Aorta (tissue), 5 donors: ENCODE results near the gene SHPK. TPM values are rescaled to one million over a fixed set of nuclear protein-coding genes. Genes with fewer than 3 reads are reported as not detected.
A peak's percentile ranks its signal among the peaks of the same experiment; 100 is the strongest.

Source experiments
- ATAC-seq: fragments of 200-7000 bp; cut with Tn5 transposase; one replicate; pipeline ENCODE4 v1.9.1; 2022; ENCODE audit warnings: moderate library complexity; ENCODE audit not compliant: low FRiP score
- DNase-seq, 2 donors: peaks; one replicate each; pipeline ENCODE4 v3.0.0-alpha.2; 2020
- H3K27ac ChIP-seq, 2 donors: one replicate each; pipeline ENCODE4 v1.5.1; 2013; ENCODE audit warnings: low read length in 2 of 2, mild to moderate bottlenecking in 2 of 2, moderate library complexity in 2 of 2, control low read depth in 1 of 2, inconsistent platforms in 1 of 2, low read depth in 1 of 2
- H3K27me3 ChIP-seq, 2 donors: one replicate each; pipeline ENCODE4 v1.6.1; 2013; ENCODE audit warnings: control low read depth in 1 of 2, low read length in 1 of 2, mild to moderate bottlenecking in 1 of 2, moderate library complexity in 1 of 2; ENCODE audit not compliant: insufficient read depth in 2 of 2, control insufficient read depth in 1 of 2
- H3K36me3 ChIP-seq, 2 donors: one replicate each; pipeline ENCODE4 v1.6.1; 2013; ENCODE audit warnings: control low read depth in 1 of 2, low read length in 1 of 2, mild to moderate bottlenecking in 1 of 2; ENCODE audit not compliant: insufficient read depth in 2 of 2, control insufficient read depth in 1 of 2
- H3K4me1 ChIP-seq, 2 donors: one replicate each; pipeline ENCODE4 v1.6.1; 2013; ENCODE audit warnings: low read length in 2 of 2, control low read depth in 1 of 2, mild to moderate bottlenecking in 1 of 2, moderate library complexity in 1 of 2; ENCODE audit not compliant: insufficient read depth in 2 of 2, control insufficient read depth in 1 of 2
- H3K4me3 ChIP-seq, 2 donors: one replicate each; pipeline ENCODE4 v1.5.1; 2013; ENCODE audit warnings: low read length in 2 of 2, control low read depth in 1 of 2, mild to moderate bottlenecking in 1 of 2
- H3K9me3 ChIP-seq: one replicate; pipeline ENCODE4 v1.6.1; 2013; ENCODE audit warnings: mild to moderate bottlenecking, low read length; ENCODE audit not compliant: control insufficient read depth
- WGBS, 2 donors: extraction: QIAGEN DNeasy Blood & Tissue Kit; methylation state at CpG; one replicate each; pipeline ENCODE4 v1.1.7; 2013; 5-methylcytosine and 5-hydroxymethylcytosine counted together
- intact Hi-C, 2 donors: fragments of 100-400 bp; cut with DNase I; formaldehyde crosslinking; loops; one replicate each; pipeline versions ENCODE4 v1.14.2 to v1.15.0; 2022
- polyA plus RNA-seq, 2 donors: library from polyadenylated mRNA; stranded (reverse); fragments of 200-250 nt; gene quantifications; one replicate each; pipeline ENCODE4 v1.2.3, GENCODE V29; 2013
- total RNA-seq, 2 donors: library from RNA; stranded (reverse); fragmentation: NEBNext Ultra II Directional; extraction: Animal tissue kit (Norgen Biotek cat#: 25700); gene quantifications; one replicate each; pipeline ENCODE4 v1.2.1, GENCODE V29; 2021
- donor health status: healthy with polysubstance abuse.
- donor health status: Bipolar disorder and iron deficiency.
- donor health status: DM: no; HTN: no; CAD: no.
- donor health status: DM: no; HTN: no; CAD: no.
- donor health status: DM: yes; HTN: yes; CAD: no.

The SHPK gene
- total and polyA plus RNA-seq, 4 donors, result 4.3 to 15.8 (median 7.1) TPM

DNA sequence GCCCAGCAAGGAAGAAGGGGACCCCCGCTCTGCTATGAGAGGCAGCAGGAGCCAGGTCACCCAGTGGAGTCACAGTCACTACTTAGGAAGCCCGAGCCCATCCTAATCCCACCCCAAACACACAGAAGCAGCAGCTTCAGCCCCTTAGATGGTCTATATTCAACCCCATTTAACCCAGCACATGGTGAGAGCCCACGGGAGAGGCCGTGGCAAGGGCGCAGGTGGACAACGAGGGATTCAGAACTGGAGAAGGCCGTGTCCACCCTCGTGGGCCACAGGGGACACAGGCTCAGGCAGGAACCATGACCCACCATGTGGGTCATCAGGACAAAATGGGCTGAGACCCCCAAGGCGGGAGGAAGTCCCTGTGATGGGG, 76.8 kb downstream of the SHPK start:
- H3K36me3 ChIP-seq, result no peaks in the 10 kb centered on the region
- peak in 1 of 2 donors; percentile 29 for DNase-seq
- H3K4me1 ChIP-seq, result no peaks in the 10 kb centered on the region
- no peak overlapping the region for H3K4me3 ChIP-seq
- no peak overlapping the region for H3K27ac ChIP-seq
- no peaks in the 10 kb centered on the region for H3K9me3 ChIP-seq
- WGBS, 2 donors, result 89 to 95% methylated on average over 9 of the region's 9 CpGs
- intact Hi-C loops, result no loop called here
- no peak for ATAC-seq
- no peaks in the 10 kb centered on the region for H3K27me3 ChIP-seq

DNA sequence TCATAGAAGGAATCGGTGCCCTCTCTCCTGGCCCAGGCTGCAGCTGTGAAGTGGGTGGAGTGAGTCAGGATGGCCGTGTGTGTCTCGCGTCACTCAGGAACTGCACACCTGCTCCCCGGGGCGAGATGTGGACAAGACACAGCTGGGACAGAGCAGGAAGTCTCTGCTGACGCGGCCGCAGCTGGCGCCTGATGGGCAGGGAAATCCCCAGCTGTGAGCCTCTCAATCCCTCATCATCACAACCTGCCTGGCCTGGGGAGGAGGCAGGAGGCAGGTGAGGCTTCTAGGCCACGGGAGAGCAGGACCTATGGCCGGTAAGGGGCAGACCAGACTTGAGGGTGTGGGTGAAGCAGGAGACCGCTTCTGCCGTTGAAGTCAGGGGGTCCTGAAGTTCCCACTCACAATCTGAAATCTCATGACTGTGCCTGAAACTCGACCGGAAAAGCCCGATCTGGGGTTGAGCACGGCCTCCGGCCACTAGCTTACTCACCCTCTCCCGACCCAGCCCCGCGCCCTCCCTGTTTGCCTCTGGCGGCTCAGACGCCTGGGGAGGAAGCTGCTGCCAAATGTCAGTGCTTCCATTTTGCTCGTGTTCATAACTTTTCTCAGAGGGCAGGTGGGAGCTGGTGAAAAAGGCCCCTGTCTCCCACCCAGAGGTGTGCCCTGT, 77.3 kb downstream of the SHPK start:
- H3K4me3 ChIP-seq, result no peak overlapping the region
- intact Hi-C loops, result no loop called here
- ATAC-seq, result peak; percentile 27
- no peak overlapping the region for H3K27ac ChIP-seq
- no peaks in the 10 kb centered on the region for H3K9me3 ChIP-seq
- H3K4me1 ChIP-seq, result no peaks in the 10 kb centered on the region
- no peaks in the 10 kb centered on the region for H3K36me3 ChIP-seq
- 67 to 71% methylated on average over 25 of the region's 25 CpGs for WGBS, 2 donors
- DNase-seq, result peak in 1 of 2 donors; percentile 42
- no peaks in the 10 kb centered on the region for H3K27me3 ChIP-seq

Other genes with a start within 250 kb of the SHPK start
- gene OR3A2, start 249.9 kb downstream of the SHPK start, total RNA-seq, result not detected
- gene OR3A2, start 249.9 kb downstream of the SHPK start, polyA plus RNA-seq, result under 1 TPM in 1 of 2 donors, not detected in 1; 0.51 TPM
- gene OR1E1, start 237.8 kb downstream of the SHPK start, total RNA-seq, result not detected
- not detected for gene OR1E1, start 237.8 kb downstream of the SHPK start, polyA plus RNA-seq
- not detected for gene OR3A3, start 224.9 kb downstream of the SHPK start, total RNA-seq
- gene OR3A3, start 224.9 kb downstream of the SHPK start, polyA plus RNA-seq, result not detected
- not detected for gene OR1E2, start 202.4 kb downstream of the SHPK start, total RNA-seq
- not detected for gene OR1E2, start 202.4 kb downstream of the SHPK start, polyA plus RNA-seq
- gene SPATA22, start 164.4 kb downstream of the SHPK start, total RNA-seq, result 1 to 10 TPM in 1 of 2 donors, not detected in 1; 1.4 TPM
- under 1 TPM in 1 of 2 donors, not detected in 1; 0.67 TPM for gene SPATA22, start 164.4 kb downstream of the SHPK start, polyA plus RNA-seq
- gene ASPA, start 160.3 kb downstream of the SHPK start, total RNA-seq, result 1 to 10 TPM; 3.2 to 6.6 TPM
- 1 to 10 TPM in 1 of 2 donors, under 1 TPM in 1; 0.10 to 4.5 TPM for gene ASPA, start 160.3 kb downstream of the SHPK start, polyA plus RNA-seq
- 1 to 10 TPM in 1 of 2 donors, under 1 TPM in 1; 0.49 to 2.0 TPM for gene TRPV3, start 78.4 kb downstream of the SHPK start, total RNA-seq
- gene TRPV3, start 78.4 kb downstream of the SHPK start, polyA plus RNA-seq, result under 1 TPM in 1 of 2 donors, not detected in 1; 0.75 TPM
- 1 to 10 TPM; 3.7 to 9.5 TPM for gene TRPV1, start 26.8 kb downstream of the SHPK start, total RNA-seq
- 1 to 10 TPM; 1.9 to 2.6 TPM for gene TRPV1, start 26.8 kb downstream of the SHPK start, polyA plus RNA-seq
- gene CTNS, start 510 bp upstream of the SHPK start, total RNA-seq, result 10 to 100 TPM; 10.8 to 13.8 TPM
- gene CTNS, start 510 bp upstream of the SHPK start, polyA plus RNA-seq, result 10 to 100 TPM in 1 of 2 donors, 1 to 10 TPM in 1; 4.4 to 12.0 TPM
- gene TAX1BP3, start 32.3 kb upstream of the SHPK start, total RNA-seq, result 100 to 1,000 TPM; 101 to 108 TPM
- 100 to 1,000 TPM in 1 of 2 donors, 10 to 100 TPM in 1; 93.2 to 155 TPM for gene TAX1BP3, start 32.3 kb upstream of the SHPK start, polyA plus RNA-seq
- gene EMC6, start 32.6 kb upstream of the SHPK start, total RNA-seq, result 10 to 100 TPM; 19.2 to 25.7 TPM
- 10 to 100 TPM; 33.1 to 48.5 TPM for gene EMC6, start 32.6 kb upstream of the SHPK start, polyA plus RNA-seq
- 1 to 10 TPM; 1.0 to 1.3 TPM for gene P2RX5, start 59.9 kb upstream of the SHPK start, total RNA-seq
- 1 to 10 TPM in 1 of 2 donors, under 1 TPM in 1; 0.61 to 4.9 TPM for gene P2RX5, start 59.9 kb upstream of the SHPK start, polyA plus RNA-seq
- under 1 TPM; 0.13 to 0.27 TPM for gene HASPIN, start 87.7 kb upstream of the SHPK start, total RNA-seq
- not detected for gene HASPIN, start 87.7 kb upstream of the SHPK start, polyA plus RNA-seq
- 10 to 100 TPM; 16.0 to 20.5 TPM for gene ITGAE, start 164.9 kb upstream of the SHPK start, total RNA-seq
- gene ITGAE, start 164.9 kb upstream of the SHPK start, polyA plus RNA-seq, result 10 to 100 TPM; 35.4 to 57.0 TPM
- 10 to 100 TPM; 28.2 to 36.9 TPM for gene NCBP3, start 210.0 kb upstream of the SHPK start, total RNA-seq
- gene NCBP3, start 210.0 kb upstream of the SHPK start, polyA plus RNA-seq, result 10 to 100 TPM in 1 of 2 donors, 1 to 10 TPM in 1; 6.5 to 19.0 TPM